ENCODE results near the gene KCTD3. TPM values are rescaled to one million over a fixed set of nuclear protein-coding genes. Genes with fewer than 3 reads are reported as not detected.

Gene KCTD3
- total RNA-seq, 4 donors from 2014 or later, result 33.4 to 80.4 (median 59.1) TPM

GRCh38 chr1:215584389-215584788 is 17.3 kb downstream of the KCTD3 start:
- 83 to 89% methylated on average over 1 of the region's 1 CpG for WGBS, 2 donors (ENCODE audit: low coverage in 1 of 2)
- Histone ChIP-seq H3K4me1 (no peaks in the 10 kb centered on the region), H3K4me3 (no peak overlapping the region), H3K36me3 (peaks cover 0 to 42% (median 12%) of the 10 kb centered on the region in 4 donors), H3K27ac (no peak overlapping the region), H3K9me3 (no peaks in the 10 kb centered on the region), H3K27me3 (no peaks in the 10 kb centered on the region)
- in situ Hi-C loops (cut with MboI; ENCODE audit: low pct_ligation_motif_present in 1 of 4, low pct_unique_long_range_greater_than_20kb in 1 of 4, low sequenced_read_pairs in 3 of 4) (no loop called here), intact Hi-C loops (cut with DNase I; ENCODE audit: low total_unique reads) (no loop called here)
- no peak for DNase-seq
- TF ChIP-seq CTCF (IDR thresholded peaks at IDR 0.05) (no peak), POLR2A (IDR thresholded peaks at IDR 0.05) (no peak), POLR2AphosphoS5 (IDR thresholded peaks at IDR 0.05) (no peak), EP300 (IDR thresholded peaks at IDR 0.05; ENCODE audit: low read depth) (no peak)

- TF ChIP-seq POLR2AphosphoS5 (IDR thresholded peaks at IDR 0.05) (no peak), EP300 (IDR thresholded peaks at IDR 0.05; ENCODE audit: low read depth) (no peak), CTCF (IDR thresholded peaks at IDR 0.05) (no peak)
- in situ Hi-C loops (cut with MboI; ENCODE audit: low pct_ligation_motif_present in 1 of 4, low pct_unique_long_range_greater_than_20kb in 1 of 4, low sequenced_read_pairs in 3 of 4) (no loop called here), intact Hi-C loops (cut with DNase I; ENCODE audit: low total_unique reads) (no loop called here)
- WGBS, 2 donors (ENCODE audit: low coverage in 1 of 2), result 72 to 77% methylated on average over 4 of the region's 4 CpGs
- H3K4me3 ChIP-seq, result no peak overlapping the region
- H3K27ac ChIP-seq, result no peak overlapping the region
- DNase-seq, result no peak
- peaks cover 0 to 11% (median 4%) of the 10 kb centered on the region in 4 donors for H3K4me1 ChIP-seq
- H3K36me3 ChIP-seq, result peaks cover 0 to 27% (median 5%) of the 10 kb centered on the region in 4 donors
- no peaks in the 10 kb centered on the region for H3K27me3 ChIP-seq
- H3K9me3 ChIP-seq, result no peaks in the 10 kb centered on the region
Observed at GRCh38 chr1:215589650-215590435, 22.7 kb downstream of the KCTD3 start.

- no peak overlapping the region for H3K27ac ChIP-seq
- 63 to 92% methylated on average over 1 to 4 of the region's 4 CpGs for WGBS, 2 donors (ENCODE audit: low coverage in 1 of 2)
- peaks cover 0 to 27% (median 2%) of the 10 kb centered on the region in 4 donors for H3K36me3 ChIP-seq
- DNase-seq, result no peak
- H3K4me3 ChIP-seq, result no peak overlapping the region
- H3K9me3 ChIP-seq, result no peaks in the 10 kb centered on the region
- intact Hi-C loops (cut with DNase I; ENCODE audit: low total_unique reads), result no loop called here
- H3K27me3 ChIP-seq, result no peaks in the 10 kb centered on the region
- no peak for TF ChIP-seq POLR2AphosphoS5 (IDR thresholded peaks at IDR 0.05)
- in situ Hi-C loops (cut with MboI; ENCODE audit: low pct_ligation_motif_present in 1 of 4, low pct_unique_long_range_greater_than_20kb in 1 of 4, low sequenced_read_pairs in 3 of 4), result no loop called here
- peaks cover 0 to 12% (median 6%) of the 10 kb centered on the region in 4 donors for H3K4me1 ChIP-seq
Observed at GRCh38 chr1:215590779-215591491, 23.8 kb downstream of the KCTD3 start.

- TF ChIP-seq EP300 (IDR thresholded peaks at IDR 0.05; ENCODE audit: low read depth), result no peak
- TF ChIP-seq POLR2AphosphoS5 (IDR thresholded peaks at IDR 0.05), result no peak
- no peak for TF ChIP-seq POLR2A (IDR thresholded peaks at IDR 0.05)
- no peak for TF ChIP-seq CTCF (IDR thresholded peaks at IDR 0.05)
- peaks cover 0 to 21% (median 8%) of the 10 kb centered on the region in 4 donors for H3K4me1 ChIP-seq
- in situ Hi-C loops (cut with MboI; ENCODE audit: low pct_ligation_motif_present in 1 of 4, low pct_unique_long_range_greater_than_20kb in 1 of 4, low sequenced_read_pairs in 3 of 4), result no loop called here
- no peak overlapping the region for H3K4me3 ChIP-seq
- no peaks in the 10 kb centered on the region for H3K27me3 ChIP-seq
- 66 to 71% methylated on average over 3 of the region's 3 CpGs for WGBS, 2 donors (ENCODE audit: low coverage in 1 of 2)
- intact Hi-C loops (cut with DNase I; ENCODE audit: low total_unique reads), result no loop called here
- H3K9me3 ChIP-seq, result no peaks in the 10 kb centered on the region
- DNase-seq, result no peak
- peaks cover 0 to 8% (median 1%) of the 10 kb centered on the region in 4 donors for H3K36me3 ChIP-seq
- H3K27ac ChIP-seq, result no peak overlapping the region
Observed at GRCh38 chr1:215594640-215595039, 27.5 kb downstream of the KCTD3 start.
